ENCODE results near the gene SLC22A14.
A peak's percentile ranks its signal among the peaks of the same experiment; 100 is the strongest.

The SLC22A14 gene

DNA sequence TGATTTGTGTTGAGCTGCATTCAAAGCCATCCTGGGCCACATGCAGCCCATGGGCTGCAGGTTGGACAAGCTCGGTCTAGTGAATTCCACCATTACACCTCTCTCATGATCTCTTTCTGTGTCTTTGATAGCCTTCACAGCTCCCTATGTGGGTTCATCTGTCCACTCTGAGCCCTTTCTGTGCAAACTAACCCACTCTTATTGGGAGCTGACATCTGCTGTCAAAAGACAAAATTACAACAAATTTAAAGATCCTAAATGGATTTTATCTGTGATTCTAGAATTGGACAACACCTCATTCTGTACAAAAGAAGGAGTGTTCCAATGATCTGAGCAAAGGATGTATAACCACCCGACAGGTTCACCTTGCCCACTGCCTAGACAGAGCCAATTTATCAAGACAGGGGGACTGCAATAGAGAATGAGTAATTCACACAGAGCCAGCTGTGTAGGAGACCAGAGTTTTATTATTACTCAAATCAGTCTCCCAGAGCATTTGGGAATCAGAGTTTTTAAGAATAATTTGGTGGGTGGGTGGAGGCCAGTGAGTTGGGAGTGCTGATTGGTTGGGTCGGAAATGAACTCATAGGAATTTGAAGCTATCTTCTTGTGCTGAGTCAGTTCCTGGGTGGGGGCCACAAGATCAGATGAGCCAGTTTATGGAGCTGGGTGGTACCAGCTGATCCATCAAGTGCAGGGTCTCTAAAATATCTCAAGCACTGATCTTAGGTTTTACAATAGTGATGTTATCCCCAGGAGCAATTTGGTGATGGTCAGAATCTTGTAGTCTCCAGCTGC lies 61.9 kb downstream of the SLC22A14 start:
- DNase-seq (ENCODE audit: low read depth in 3 of 3): no peak

DNA sequence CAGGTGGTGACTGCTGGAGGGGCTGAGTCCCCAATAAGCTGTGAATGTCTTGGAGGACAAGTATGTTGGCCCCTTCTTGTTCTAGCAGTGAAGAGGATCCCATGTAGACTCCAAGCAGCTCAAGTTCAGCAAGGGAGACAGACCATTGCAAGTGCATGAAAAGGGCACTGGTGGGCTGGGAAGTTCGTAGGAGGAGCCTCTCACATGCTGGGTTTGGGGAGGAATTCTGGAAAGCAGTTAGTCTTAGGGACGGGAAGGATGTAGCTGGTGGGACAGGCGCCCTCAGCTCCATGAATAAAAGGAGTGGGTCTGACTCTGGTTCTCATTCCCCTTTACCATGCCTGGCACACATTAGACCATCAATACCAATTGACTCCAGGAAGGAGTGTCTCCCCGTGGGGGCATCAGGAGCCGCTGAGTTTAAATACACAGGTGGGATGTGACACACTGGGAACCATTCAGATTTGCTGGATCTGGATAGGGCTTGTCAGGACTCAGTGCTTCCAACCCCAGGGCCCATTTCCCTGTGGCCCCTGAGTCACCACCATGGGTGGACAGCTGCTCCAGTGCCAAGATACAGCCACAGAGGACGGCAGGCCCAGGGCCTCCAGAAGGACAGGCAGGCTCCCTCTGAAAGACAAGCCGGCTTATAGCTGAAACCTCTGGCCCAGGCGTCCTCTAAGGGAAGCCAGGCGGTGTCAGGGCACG lies 63.9 kb downstream of the SLC22A14 start:
- DNase-seq (ENCODE audit: low read depth in 3 of 3): no peak

DNA sequence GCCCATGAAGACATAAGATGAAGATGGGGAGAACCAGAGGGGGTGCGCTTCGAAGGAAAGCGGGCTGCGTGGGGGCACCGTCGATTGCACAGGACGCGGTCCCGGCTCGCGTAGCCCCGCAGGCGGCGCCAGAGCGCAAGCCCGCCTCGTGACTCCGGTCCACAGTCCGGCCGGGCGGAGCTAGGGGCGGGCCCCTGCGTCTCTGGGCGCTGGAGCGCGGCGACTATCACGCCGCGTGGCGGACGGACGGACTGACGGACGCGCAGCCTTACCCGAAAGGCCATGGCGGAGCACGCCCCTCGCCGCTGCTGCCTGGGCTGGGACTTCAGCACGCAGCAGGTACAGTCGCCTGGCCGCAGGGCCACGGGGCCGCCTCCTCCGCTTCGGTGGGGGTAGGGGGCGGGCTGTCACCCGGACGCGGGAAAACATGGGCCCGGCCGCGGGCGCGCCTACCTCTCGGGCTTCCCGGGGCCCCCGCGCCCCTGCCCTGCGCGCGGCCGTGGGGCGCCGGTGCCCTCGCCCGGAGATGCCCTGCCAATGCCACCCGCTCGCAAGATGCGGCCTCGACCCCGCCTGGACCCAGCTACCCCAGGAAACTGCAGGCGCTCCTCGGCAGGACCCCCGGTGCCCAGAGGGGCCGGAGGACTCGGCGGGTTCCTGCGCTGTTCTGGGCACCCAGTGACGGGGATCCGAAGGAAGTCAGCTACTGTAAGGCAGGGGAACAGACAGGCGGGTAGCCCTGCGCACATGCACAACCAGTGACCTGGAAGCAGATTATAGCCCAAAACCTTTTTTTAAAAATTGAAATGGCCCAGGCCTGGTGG lies 64.7 kb downstream of the SLC22A14 start, which contains the start of gene XYLB:
Gene XYLB (plus strand): TSS at position 199 of the 824 bp plus-strand sequence. CDS start 84 bp downstream, at position 283.
- DNase-seq (ENCODE audit: low read depth in 3 of 3): peak; percentile 57 to 82 (median 61)

DNA sequence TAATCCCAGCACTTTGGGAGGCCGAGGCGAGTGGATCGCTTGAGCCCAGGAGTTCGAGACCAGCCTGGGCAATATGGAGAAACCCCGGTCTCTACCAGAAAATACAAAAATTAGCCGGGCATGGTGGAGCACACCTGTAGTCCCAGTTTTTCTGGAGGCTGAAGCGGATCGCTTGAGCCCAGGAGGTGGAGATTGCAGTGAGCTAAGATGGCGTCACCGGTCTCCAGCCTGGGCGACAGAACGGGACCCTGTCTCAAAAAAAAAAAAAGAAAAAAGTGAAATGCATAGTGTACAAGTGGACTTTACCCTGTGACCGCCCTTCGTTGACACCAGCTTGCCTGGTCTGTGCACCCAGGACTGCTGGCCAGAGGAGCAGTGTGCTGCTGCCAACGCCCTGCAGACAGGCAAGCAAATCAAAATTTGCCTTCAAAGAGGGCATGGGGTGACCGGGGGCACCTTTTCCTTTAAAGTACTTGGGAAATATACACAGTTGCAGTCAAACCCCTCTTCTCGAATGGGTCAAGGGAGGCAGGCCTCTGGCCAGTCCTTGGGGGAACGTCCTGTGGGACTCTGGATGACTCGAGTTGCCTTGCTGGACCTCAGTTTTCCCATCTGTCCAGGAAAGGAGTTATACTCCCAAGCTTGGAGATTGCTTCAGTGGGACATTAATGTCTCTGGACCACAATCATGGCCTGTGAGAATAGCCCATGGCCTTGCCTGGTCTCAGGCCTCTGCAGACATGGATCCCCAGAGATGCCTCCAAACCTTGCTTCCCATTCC lies 65.5 kb downstream of the SLC22A14 start:
- no peak for DNase-seq (ENCODE audit: low read depth in 3 of 3)

DNA sequence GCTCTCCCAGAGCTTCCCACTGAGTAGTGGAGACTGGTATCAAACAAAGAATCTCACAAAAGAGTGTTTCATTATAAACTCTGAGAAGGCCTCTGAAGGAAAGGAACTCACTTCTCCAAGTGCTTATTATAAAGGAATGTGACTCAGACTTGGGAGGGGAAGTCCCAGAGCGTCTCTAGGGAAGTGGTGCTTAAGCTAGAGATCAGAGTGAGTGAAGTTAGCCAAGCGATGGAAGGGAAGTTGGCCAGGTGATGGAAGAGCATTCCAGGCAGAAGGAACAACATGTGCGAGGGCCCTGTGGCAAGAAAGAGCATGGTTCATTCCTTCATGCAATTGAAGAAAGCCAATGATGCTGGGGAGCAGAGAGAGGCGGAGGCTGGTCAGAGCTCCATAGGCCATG lies 66.8 kb downstream of the SLC22A14 start:
- DNase-seq (ENCODE audit: low read depth in 3 of 3): no peak

DNA sequence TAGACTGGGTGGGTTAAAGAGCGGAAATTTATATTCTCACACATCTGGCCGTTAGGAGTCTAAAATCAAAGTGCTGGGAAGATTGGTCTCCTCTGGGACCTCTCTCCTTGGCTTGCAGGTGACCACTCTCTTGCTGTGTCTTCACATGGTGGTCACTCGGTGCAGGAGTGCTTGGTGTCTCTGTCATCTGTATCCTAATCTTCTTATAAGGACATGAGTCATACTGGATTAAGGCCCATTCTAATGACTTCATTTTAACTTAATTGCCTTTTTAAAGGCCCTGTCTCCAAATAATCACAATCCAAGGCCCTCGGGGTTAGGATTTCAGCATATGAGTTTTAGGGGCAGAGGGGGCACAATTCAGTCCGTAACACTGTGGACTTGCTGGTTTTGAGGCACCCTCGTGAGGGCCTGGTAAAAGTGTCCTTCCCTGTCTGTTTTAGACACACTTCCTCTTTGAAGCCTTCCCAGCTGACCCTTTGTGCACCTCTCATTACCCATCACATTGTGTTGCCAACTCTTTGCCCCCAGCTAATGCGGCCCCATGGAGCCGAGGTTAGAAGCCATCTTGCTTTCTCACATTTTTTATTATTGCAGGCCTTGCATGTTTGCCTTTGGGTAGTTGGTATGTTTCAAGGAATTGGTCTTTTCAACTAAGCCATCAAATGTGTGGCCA lies 67.7 kb downstream of the SLC22A14 start:
- no peak for DNase-seq (ENCODE audit: low read depth in 3 of 3)

DNA sequence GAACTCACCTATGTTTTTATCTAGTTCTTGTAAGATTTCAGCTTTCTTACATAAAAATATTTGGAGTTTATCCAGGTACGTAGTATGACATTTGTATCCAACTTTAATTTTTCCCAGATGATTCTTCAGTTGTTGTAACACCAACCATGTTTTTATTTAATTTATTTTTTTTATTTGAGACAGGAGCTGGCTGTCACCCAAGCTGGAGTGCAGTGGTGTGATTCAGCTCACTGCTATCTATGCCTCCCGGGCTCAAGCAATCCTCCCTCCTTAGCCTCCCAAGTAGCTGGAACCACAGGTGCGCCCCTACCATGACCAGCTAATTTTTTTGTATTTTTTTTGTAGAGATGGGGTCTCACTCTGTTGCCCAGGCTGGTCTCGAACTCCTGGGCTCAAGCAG lies 71.1 kb downstream of the SLC22A14 start:
- no peak for DNase-seq (ENCODE audit: low read depth in 3 of 3)

DNA sequence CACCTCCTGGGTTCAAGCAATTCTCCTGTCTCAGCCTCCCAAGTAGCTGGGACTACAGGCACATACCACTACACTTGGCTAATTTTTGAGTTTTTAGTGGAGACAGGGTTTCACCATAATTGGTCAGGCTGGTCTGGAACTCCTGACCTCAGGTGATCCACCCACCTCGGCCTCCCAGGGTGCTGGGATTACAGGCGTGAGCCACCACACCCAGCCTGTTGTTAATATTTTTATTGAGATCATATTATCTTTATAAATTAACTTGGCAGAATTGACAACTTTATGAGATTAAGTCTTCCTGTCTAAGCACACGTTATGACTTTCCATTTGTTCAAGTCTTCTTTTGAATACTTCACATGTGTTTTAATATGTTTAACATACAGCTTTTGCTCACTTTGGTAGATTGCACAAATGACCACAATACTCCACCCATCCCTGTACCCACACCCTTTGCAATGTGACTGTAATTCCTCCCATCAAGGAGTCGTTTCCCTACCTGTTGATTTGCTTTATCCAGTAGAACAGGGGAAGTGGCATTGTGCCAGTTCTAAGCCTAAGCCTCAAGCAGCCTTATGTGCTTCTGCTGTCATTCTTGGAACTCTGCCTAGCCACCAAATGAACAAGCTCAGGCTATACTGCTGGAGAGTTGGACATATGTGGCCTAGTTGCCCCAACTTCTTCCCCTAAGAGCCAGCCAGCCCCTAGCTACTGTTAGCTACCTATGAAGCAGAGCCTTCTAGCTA lies 72.7 kb downstream of the SLC22A14 start:
- no peak for DNase-seq (ENCODE audit: low read depth in 3 of 3)

DNA sequence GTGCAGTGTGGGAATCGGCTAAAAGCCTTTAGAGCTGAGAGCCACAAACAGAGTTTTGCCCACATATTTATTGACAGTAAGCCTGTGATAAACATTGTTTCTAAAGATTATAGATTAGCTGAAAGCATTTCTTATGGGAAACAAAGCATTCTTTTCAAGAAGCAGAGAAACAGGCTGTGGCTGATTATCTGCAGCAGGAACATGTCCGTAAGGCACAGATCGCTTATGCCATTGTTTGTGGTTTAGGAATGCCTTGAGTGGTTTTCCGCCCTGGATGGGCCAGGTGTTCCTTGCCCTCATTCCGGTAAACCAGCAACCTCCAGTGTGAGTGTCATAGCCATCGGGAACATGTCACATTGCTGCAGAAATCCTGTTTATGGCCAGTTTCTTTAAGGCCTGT lies 76.9 kb downstream of the SLC22A14 start:
- DNase-seq (ENCODE audit: low read depth in 3 of 3): no peak

DNA sequence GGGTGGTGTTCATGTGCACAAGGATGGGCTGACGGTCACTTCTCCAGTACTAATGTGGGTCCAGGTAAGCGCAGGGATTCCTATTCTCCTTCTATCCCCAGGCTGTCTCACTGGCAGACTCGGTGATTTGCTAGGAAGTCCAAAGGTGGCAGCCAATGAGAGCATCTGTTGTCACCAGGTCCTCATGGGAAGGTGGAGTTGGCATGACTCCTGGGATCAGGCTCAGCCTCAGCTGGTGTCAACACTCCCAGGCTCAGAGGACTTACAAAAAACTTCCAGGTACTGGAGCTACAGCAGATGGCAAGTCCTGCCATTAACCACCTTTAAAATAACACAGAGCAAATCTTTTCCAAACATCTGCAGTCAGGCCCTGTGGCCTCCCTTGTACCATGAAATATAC lies 78.3 kb downstream of the SLC22A14 start:
- no peak for DNase-seq (ENCODE audit: low read depth in 3 of 3)

DNA sequence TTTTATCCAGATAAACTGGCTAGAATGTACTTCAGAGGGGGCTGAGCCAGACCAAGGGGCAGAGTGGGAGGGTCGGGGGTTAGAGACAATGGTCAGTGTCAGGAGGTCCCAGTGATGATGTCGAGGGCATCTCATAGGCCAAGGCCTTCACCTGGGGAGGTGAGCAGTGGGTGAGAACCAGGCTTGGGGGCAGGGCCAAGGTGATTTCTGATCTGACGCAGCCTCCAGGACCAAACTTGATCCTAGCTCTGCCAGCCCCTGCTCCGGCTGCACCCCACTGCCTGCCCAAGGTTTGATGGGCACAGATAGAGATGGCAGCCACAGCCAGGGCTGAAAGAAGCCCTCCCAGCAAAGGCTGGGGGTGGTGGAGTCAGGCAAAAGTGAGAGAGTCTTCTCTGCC lies 79.4 kb downstream of the SLC22A14 start:
- DNase-seq (ENCODE audit: low read depth in 3 of 3): no peak

DNA sequence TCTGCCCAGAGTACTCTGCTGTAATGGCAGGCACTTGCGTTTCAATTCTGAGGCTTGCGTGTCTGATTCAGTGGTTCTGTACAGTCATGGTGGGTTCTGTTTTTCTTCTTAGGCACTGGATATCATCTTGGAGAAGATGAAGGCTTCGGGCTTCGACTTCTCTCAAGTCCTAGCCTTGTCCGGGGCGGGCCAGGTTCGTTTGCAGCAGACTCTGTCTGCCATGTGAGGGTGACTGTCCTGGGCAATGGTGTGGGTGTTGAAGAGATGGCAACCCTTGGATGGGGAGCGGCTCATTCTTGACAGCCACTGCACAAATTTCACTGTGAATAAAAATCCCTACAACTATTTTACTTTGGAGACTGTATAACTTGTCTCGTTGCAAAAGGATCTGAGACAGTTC lies 80.7 kb downstream of the SLC22A14 start:
- DNase-seq (ENCODE audit: low read depth in 3 of 3): no peak

DNA sequence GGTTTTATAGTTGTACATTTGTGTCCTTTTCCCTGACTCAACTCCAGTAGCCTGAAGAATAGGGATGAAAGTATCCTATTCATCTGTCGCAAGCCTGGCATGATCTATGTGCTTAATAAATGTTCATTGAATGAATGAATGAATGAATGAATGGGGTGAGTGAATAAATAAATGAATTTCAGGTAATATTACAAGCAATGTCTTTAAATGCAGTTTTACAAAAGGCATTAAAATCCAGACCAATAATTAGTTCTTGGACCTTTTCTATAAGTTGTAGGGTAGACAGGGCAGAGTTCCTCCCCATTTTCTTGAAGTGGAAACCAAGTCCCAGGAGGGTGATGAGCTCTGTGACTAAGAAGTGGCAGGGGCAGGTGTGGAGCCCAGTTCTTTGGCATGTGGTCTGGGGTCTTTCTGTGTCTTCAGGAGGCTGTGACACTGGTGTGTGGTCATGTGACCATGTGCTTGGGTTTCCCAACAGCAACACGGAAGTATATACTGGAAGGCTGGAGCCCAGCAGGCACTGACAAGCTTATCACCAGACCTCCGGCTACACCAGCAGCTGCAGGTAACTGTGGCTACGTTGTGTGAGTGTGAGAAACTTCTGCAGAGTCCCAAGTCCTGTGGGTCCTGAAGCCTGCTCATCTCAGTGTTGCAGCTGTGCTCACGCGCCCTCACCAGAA lies 82.8 kb downstream of the SLC22A14 start:
- DNase-seq (ENCODE audit: low read depth in 3 of 3): no peak

DNA sequence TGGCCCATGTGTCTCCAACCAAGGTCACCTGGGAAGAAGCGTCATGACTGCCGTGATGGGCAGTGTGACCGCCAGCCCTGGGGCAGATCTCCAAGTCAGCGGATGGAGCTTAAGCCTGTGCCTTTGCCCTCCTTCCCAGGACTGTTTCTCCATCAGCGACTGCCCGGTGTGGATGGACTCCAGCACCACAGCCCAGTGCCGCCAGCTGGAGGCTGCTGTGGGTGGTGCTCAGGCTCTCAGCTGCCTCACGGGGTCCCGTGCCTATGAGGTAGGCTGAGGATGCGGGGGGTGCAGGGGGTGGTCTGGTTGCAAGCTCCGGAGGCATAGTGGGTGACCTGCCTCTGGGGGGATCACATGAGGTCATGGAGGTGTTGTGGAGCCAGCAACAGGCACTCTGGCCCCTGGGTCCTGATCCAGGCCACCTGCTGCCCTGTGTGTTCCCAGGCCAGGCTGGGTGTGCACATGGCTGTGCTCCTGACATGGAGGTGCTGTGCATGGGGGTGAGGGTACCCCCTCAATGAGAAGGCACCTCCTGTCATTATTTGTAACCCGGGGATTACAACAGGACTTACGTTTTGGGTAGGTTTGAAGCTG lies 83.5 kb downstream of the SLC22A14 start:
- DNase-seq (ENCODE audit: low read depth in 3 of 3): no peak

DNA sequence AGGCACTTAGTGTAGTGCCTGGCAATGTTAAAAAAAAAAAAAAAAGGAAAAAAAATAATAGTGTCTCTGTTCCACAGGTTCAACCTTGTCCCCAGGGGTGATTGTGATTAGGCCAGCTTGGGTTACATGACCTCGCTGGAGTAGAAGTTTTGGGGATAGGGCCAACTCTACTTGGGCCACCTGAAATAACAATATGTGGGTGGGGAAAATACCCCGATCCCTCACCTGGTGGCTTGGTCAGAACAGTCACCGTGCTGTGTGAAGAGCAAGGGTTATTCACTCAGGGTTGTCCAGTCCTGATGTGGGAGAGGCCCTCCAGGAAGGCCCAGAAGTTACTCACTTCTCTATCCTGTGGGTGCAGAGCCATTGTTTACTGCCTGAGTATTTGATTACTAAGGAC lies 84.0 kb downstream of the SLC22A14 start:
- DNase-seq (ENCODE audit: low read depth in 3 of 3): no peak

DNA sequence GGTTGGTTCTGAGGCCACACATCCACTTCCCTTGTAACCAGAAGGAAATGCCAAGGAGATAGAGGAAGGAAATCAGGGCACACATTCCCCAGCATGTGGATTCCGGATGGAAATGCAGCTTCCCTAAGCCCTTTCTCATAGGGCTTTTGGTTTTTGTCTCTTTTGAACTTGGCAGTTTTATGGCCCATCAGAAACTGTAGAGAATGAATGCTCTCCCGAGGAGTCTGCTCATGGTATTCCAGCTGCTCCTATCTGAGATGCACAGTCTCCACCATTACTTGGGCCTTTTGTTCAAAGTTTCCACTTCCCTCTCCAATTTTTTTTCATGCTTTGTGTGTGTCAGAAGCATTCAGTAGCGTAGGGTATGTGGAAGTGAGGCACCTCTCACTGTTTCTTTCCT lies 85.7 kb downstream of the SLC22A14 start:
- DNase-seq (ENCODE audit: low read depth in 3 of 3): no peak

Data from stimulated activated CD4-positive, alpha-beta T cell treated with anti-CD3 and anti-CD28 coated beads, TNF-alpha, amount 100 ng/mL, for 24 hours (primary cell).